ENCODE data around the gene MAPK8.
"Not testable (repeated sequence)": the region's sequence is repeated elsewhere in the genome, so short reads cannot be mapped to it uniquely, and the experiment has no call there.

Gene MAPK8

DNA sequence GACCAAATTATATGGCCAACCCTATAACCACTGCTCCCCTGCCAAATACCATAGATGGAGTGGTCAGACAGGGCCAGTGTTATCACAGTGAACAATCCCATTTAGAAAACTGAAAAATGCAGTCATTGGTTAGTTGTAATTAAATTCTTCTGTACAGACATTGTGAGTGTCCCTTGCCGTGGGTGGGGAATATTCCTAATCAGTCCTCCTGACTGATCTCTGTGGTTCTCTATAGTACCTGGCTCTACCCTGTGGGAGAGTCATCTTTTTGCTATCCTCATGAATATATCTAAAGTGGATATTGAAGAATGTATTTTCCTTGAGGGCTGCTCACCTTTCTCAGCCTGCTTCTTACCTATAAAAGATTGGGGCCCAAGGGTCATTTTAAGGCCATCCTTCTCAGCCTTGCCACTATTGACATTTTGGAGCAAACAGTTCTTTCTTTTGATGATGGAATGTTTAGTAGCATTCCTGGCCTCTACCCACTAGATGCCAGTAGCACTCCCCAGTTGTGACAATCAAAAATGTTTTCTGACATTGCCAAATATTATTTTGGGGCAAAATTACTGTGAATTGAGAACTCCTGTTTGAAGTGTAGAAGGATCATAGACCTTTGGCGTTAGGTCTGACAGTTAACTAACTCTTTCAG is 110.2 kb downstream of the MAPK8 start:
- DNase-seq (ENCODE audit: low read depth, low spot score), result no peak

- no peak for DNase-seq (ENCODE audit: low read depth, low spot score)
Measured at GRCh38 chr10:48417374-48417773, 110.9 kb downstream of the MAPK8 start.

DNA sequence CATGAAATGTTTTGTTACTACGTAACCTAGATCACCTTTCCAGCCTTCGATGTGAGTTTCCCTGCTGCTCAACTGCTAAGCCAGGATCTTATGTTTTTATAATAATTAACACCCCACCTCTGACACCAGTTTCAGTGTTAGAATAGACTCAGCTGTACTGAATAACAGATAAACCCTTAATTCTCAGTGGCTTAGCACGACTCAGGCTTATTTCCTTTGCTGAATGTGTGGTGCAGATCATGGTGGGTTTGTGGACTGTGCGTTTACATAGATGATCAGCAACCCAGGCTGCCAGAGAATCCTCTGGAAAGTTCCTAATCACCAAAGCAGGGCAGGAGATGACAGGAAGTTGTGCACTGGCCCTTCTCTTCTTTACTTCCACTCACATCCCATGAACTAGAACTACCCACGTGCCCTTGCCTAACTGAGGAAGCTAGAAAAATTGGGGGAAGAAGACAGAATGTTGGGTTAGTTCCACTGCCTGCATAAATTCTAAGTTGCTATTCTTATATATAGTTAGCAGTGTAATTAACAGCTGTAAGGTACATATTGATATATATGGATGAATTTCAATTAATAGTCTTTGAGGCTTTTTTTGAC is 111.8 kb downstream of the MAPK8 start:
- no peak for DNase-seq (ENCODE audit: low read depth, low spot score)

DNA sequence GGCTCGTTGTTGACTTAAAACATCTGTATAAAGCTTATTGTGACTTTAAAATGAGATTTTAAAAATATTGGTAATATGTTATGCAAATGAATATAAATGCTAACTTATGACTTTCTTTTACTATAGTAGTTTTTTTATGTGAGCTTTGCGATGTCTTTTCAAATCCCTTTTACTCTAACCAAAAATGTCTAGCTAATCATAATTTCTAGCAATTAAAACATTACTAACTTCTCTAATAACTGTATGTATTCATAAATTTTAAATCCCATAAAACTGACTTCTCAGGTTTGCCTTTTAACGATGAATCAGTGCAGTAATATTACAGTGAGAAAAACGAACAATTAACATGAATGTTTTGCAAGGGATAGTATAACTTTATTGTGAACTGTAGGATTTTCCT is 113.2 kb downstream of the MAPK8 start:
- no peak for DNase-seq (ENCODE audit: low read depth, low spot score)

- DNase-seq (ENCODE audit: low read depth, low spot score), result not testable (repeated sequence)
Measured at GRCh38 chr10:48421862-48422261, 115.4 kb downstream of the MAPK8 start.

- DNase-seq (ENCODE audit: low read depth, low spot score), result no peak
Measured at GRCh38 chr10:48423884-48424283, 117.4 kb downstream of the MAPK8 start.

DNA sequence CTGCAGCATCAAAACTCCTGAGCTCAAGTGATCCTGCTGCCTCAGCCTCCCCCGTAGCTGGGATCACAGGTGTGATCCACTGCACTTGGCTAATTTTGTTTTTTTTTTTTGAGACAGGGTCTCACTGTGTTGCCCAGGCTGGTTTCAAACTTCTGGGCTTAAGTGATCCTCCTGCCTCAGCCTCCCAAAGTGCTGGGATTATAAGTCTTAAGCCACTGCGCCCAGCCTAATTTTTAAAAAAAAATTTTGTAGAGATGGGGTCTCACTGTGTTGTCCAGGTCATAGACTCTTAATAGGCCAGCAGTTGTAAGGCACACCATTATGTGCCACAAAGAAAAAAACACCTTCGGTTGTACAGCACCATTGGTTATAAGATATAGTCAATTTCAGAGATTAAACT is 122.4 kb downstream of the MAPK8 start:
- DNase-seq (ENCODE audit: low read depth, low spot score), result no peak

DNA sequence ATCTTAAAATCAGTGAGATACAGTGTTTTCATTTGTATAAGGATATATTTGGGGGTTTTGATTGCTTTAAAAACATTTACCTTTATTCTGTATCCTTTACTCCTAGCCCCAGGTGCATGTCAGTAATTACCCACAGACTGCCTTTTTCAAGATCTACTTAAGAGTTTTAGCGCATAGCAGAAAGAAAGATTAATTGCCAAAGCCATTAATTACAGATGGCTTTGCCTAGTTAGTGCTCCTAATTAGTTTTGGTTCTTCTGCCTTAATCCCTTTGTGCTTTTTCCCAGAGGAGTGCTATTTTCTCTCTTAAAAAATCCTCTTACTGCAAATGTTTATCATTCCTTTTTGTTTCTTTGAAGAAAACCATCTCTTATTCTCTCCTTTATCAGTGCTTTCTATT is 122.8 kb downstream of the MAPK8 start:
- no peak for DNase-seq (ENCODE audit: low read depth, low spot score)

DNA sequence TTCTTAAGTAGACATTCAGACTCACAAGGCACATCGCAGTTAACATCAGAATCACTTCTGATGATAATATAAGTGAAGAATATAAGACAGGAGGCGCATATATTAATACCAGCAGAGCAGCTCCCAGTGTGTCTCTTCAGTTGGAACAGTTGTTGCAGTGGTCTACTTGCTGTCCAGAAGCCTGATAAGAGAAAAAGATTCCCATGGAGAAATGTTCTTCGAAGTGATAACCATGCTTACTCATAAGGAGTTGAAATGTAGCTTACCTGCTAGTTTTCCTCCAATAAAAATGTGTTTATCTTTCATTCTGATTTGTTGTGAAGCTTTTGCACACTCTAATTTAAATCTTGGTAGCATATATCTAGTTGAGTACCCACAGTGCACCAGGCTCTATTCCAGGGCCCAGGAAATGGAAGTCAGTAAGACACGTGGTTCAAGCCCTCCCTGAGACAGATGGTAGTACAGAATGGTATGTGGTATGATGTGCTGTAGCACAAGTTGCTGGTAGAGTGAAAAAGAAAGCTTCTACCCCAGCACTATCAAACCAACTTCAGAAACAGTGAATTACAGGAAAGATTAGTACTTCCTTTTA is 124.0 kb downstream of the MAPK8 start:
- no peak for DNase-seq (ENCODE audit: low read depth, low spot score)

GRCh38 chr10:48431871-48432270 is 125.4 kb downstream of the MAPK8 start:
- DNase-seq (ENCODE audit: low read depth, low spot score), result no peak

GRCh38 chr10:48437546-48437945 is 131.1 kb downstream of the MAPK8 start:
- DNase-seq (ENCODE audit: low read depth, low spot score), result no peak

- no peak for DNase-seq (ENCODE audit: low read depth, low spot score)
Measured at GRCh38 chr10:48439031-48439430, 132.6 kb downstream of the MAPK8 start.

DNA sequence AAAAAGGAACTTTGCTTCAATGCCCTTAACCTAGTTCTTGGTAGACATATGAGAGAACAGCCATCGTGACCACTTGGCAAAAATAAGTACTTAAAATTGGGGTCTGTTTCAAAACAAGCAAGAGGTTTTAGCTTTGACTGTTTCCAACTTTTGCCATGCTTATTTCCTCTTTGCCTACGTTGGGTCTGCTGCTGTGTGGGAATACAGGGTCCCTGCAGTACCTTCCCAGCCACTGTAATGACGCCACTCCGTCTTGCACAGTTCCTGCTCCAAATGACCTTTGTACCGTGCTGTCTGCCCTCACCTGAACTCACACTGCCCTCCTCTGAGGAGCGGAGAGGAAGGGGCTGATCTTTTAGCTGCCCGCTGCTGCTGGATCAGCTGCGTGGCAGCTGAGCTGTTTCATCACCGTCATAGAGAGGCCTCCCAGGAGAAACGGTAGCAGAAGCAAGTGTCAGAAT is 133.1 kb downstream of the MAPK8 start:
- DNase-seq (ENCODE audit: low read depth, low spot score), result no peak

DNA sequence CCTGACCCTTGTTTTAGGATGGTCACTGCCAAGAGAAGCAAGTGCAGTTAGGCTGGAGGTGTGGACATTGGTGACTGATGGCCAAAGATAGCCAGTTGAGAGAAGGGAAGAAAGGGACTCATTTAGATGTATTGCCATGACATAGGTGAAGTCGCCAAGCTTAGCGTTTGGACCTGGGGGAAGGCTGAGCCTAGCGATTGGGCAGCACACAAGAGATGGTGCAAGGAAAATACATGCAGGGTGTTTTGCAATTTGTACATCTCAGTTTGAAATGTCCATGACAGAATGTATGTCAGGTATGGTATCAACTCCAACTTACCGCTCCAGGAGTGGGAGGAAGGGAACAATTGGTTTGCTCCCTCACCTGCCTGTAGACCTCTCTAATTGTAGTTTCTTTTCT is 134.3 kb downstream of the MAPK8 start:
- no peak for DNase-seq (ENCODE audit: low read depth, low spot score)

DNA sequence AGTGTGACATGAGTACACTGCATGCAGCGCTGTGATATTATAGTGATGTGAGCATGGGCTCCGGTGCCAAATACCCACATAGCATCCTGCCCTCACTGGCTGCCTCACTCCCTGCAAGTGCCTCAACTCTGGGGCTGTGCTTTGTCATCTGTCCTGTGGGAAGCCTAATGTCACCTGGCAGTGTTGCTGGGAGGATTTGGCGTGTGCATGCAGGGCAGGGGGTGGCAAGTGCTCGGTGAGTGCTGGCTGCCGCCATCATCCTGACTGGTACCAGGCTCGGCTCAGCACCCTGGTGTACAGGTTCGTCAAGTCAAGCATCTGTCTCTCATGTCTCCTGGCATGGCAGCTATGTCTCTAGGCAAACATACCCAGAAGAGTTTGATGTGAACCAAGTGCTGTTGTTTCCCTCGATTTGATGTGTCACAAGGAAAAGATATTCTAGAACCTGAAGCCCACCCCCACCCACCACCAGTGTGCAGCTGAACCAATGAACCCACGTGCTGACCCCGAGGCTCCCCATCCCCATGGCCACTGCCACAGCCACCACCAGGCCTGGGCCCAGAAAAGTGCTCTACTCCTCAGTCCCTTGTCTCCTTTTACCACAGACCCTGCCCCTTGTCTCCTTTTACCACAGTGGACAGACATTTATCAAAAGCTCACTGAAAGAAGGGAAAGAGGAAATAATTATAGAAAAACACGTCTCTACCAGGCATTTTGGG is 135.8 kb downstream of the MAPK8 start:
- DNase-seq (ENCODE audit: low read depth, low spot score), result no peak

GRCh38 chr10:48442809-48443177 is 136.3 kb downstream of the MAPK8 start:
- no peak for DNase-seq (ENCODE audit: low read depth, low spot score)

- DNase-seq (ENCODE audit: low read depth, low spot score), result peak; percentile 30
Measured at GRCh38 chr10:48444266-48444665, 137.8 kb downstream of the MAPK8 start.

DNA sequence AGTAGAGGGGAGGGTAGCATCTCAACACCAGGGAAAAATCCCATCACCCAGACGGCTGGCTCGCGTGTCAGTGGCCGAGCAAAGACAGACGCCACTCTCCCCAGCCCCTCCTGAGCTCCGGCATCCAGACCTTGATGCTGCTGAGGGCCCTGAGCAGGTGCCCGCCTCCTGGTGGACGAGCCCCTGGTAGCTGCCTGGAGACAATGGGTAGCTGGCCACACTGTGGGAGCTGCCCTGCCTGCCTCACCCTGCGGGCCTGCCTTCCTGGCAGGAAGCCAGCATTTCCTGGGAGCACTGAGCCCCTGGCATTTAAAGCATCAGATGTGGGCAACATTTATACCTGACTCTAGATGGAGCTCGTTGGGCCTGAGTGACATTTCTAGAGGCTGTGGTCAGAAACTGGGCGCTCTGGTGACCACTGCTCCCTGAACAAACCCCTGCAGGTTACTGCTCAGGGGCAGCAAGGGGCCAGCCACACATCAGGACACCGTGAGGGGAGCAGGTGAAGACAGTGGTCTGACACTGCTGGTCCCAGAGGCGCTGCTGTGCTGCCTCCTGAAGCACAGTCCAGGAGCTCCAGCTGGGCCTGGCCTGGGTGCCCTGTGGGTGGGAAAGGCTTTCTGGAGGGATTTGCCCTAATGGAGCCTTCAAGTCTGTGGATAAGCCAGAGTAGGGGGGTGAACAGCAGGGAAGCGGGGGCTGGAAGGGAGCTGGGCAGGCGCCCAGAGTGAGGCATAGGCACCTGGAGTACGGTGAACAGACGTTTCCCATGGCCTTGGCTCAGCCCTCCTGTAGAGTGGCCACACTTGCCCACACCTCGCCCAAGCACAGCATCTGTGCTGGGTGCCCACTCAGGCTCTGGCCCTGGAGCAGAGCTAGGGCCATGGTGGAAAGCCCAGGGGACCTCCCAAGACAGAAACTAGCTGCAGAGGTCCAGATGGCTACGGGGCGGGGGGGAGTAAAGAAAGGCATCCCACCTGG is 138.7 kb downstream of the MAPK8 start:
- no peak for DNase-seq (ENCODE audit: low read depth, low spot score)

DNA sequence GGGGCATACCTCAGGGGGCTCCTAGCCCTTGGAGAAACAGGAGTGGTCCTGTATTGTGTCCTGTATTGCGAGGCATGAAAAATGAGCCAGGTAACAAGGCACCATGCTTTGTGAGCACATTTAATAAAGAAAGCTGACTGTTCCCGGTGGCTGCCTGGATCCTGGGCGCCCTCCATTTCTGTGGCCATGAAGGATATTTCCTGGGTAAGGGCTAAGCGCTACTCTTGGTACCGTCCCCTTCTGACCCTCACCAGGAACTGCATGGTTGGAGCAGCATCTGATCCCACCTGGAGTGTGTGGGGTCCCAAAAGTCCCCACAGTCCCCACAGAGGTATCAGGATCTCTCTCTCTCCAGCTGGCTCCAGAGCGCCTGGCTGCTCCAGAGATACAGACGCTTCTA is 139.5 kb downstream of the MAPK8 start:
- no peak for DNase-seq (ENCODE audit: low read depth, low spot score)

- no peak for DNase-seq (ENCODE audit: low read depth, low spot score)
Measured at GRCh38 chr10:48446785-48447184, 140.3 kb downstream of the MAPK8 start.
